SKM-1 (cell line): ENCODE data around the gene ZCCHC17.

ENCODE experiments used
- DNase-seq: peaks from one replicate; lab custom pipeline; 2025; ENCODE audit not compliant: unreplicated experiment; lab: John Stamatoyannopoulos, UW

The ZCCHC17 gene

DNA sequence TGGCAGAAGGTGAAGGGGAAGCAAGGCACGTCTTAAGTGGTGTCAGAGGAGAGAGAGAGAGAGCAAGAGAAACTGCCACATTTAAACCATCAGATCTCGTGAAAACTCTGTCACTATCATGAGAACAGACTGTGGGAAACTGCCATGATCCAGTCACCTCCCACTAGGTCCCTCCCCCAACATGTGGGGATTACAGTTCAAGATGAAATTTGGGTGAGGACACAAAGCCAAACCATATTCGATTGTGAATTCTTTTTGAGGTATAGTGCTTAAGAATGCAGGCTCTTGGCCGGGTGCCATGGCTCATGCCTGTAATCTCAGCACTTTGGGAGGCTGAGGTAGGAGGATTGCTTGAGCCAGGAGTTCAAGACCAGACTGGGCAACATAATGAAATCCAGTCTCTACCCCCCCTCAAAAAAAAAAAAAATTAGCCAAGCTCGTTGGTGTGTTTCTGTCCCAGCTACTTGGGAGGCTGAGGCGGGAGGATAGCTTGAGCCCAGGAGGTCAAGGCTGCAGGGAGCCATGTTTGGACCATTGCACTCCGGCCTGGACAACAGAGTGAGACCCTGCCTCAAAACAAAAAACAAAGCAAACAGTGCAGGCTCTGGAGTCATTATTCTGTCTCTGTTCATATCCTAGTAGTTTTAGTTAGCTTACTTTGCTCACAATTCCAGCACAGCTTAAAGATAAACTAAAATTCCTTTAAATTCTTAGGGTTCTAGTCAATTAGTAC is 6.0 kb downstream of the ZCCHC17 start:
- no peak for DNase-seq

DNA sequence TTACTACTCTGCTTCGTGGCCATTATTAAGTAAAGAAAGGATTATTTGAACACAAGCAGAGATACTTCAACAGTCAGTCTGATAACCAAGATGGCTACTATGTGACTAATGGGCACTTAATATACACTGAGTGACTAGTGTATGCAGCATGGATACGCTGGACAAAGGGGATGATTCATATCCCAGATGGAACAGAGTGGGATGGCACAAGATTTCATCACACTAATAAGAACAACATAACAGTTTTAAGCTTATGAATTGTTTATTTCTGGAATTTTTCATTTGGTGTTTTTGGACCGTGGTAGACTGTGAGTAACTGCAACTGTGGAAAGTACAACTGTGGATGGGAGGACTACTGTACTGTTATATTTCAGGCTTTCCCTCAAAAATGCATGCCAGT is 9.4 kb downstream of the ZCCHC17 start:
- no peak for DNase-seq

DNA sequence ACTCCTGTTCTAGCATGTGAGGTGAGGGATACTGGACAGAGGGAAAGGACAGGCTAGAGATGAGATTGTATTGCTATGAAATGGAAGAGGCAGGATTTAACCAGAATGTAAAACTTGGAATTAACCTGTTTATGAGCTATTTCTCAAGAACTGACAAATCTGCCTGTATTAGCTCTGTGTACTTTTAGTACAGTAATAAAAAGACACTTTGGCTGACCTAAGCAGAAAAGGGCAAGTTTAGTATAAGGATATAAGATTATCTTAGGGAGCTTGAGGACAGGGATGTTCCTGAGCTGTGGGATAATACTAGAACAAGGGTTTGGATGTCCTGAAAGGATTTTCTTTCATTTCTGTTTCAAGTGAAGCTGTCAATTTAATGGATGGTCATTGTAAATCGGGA is 11.2 kb downstream of the ZCCHC17 start:
- DNase-seq: no peak

DNA sequence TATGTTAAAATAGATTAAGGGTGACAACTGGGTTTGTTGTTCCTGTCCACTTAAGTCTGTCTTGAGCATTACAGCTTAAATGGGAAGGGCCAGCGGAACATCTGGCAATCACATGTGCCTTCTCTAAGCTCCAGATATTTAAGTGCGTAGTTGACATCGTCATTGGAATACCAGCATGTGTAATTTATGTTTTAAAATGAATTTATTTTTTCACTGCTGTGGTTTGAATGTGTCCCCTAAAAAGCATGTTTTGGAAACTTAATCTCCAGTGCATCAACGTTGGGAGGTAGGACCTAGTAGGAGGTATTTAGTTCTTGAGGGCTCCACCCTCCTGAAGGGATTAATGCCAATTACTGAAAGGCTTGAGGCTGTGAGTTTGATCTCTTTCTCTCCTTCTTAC is 13.4 kb downstream of the ZCCHC17 start:
- DNase-seq: no peak

DNA sequence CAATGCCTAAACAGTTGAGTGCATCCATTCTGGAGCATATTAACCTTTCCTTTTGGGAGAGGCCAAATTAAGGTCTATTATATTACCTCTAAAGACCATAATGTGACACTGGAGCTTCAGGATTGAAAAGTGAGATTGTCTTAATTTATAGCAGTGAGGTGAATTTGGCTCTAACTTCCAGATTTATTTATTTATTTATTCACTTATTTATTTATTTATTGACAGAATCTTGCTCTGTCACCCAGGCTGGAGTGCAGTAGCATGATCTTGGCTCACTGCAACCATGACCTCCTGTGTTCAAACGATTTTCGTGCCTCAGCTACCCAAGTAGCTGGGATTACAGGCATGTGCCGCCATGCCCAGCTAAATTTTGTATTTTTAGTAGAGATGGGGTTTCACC is 19.1 kb downstream of the ZCCHC17 start:
- no peak for DNase-seq

DNA sequence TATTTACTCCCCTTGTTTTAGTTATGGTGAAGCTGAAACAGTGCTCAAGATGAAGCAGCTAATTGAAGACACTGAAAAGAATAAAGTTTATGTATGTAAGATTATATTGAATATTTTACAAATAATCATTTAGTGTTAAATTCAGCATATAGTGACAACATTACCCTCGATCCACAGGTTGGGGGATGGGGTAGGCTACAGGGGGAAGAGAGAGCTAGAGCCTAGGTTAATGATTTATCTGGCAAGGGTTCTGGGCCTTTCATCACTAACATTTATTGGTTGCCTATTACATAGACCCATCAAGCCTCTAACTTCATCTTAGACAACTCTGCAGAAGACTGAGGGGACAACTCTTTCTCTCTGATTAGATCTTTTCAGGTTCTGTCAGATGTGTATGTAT is 21.3 kb downstream of the ZCCHC17 start:
- DNase-seq: no peak

DNA sequence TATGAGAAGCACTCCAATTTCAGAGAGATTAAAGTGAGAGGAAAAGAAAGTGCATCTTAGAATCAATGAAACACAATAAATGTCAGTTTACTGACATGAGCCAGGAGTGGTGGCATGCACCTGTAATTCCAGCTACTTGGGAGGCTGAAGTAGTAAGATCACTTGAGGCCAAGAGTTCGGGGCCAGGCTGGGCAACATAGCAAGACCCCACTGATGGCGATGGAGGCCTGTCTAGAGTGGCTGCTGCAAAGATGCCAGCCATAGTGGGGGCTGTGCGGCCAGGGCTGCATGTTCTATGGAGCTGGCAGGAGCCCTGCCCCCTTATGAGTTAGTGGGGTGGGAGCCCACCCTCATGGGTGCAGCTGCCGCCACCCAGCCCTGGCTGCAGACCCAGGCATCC is 27.3 kb downstream of the ZCCHC17 start:
- no peak for DNase-seq

DNA sequence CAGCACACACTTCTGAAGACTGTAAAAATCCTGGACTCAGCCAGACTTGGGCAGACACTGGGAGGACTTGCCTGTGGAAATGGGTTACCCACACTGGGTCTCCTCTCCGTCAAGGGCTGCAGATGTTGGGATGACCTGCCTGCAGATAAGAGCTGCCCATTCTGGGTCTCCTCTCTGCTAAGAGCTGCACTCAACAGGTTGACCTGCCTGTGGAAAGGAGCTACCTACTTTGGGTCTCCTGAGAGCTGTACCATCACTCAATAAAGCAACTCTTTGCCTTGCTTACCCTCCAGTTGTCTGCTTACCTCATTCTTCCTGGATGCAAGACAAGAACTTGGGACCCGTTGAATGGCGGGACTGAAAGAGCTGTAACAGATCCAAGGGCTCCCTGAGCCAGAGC is 28.2 kb downstream of the ZCCHC17 start:
- DNase-seq: no peak

DNA sequence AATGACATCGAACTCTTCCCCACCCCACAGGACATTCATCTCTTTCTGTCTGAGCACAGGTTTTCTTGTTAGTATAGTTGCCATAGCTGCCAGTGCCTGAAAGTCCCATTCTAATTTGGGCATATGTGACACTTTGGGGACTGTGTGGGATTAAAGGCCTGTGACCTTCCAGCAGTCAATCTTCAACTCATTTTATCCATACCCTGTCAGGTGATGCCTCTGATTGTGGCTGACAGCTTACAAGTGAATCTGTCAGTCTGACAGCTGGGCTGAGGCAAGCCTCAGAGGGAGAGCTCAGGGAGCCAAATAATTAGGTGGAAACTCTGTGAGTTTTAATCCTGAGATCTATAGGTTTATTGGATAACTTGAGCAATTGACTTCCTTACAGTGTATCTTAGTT is 29.6 kb downstream of the ZCCHC17 start:
- DNase-seq: no peak

DNA sequence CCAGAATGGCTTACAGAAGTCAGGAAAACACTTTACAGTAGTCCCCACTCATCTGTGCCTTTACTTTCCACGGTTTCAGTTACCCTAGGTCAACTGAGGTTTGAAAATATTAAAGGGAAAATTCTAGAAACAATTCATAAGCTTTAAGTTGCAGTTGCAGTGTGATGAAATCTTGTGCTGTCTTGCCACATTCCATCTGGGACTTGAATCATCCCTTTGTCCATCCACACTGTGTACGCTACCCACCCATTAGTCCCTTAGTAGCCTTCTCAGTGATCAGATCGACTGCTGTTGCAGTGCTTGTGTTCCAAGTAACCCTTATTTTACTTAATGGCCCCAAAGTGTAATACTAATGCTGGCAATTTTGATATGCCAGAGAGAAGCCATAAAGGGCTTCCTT is 30.5 kb downstream of the ZCCHC17 start:
- DNase-seq: no peak

DNA sequence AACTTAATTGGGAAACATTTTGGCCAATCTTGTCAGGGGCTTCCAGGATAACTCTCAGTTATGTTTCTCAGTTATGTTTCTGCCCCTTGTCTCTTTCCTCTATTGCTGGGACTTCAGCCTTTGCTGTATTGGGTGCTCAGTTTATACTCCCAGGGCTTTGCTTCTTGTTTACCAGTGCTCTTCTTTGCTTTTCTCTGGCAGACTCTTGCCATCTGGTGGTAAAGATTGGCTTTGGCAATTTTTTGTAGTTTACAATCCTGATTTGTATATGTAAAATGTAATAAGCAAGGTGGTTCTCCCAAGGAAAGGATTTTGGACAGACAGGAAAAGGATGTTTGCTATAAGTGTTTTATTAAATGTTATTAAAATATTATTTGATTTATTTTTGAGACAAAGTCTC is 38.2 kb downstream of the ZCCHC17 start:
- no peak for DNase-seq

DNA sequence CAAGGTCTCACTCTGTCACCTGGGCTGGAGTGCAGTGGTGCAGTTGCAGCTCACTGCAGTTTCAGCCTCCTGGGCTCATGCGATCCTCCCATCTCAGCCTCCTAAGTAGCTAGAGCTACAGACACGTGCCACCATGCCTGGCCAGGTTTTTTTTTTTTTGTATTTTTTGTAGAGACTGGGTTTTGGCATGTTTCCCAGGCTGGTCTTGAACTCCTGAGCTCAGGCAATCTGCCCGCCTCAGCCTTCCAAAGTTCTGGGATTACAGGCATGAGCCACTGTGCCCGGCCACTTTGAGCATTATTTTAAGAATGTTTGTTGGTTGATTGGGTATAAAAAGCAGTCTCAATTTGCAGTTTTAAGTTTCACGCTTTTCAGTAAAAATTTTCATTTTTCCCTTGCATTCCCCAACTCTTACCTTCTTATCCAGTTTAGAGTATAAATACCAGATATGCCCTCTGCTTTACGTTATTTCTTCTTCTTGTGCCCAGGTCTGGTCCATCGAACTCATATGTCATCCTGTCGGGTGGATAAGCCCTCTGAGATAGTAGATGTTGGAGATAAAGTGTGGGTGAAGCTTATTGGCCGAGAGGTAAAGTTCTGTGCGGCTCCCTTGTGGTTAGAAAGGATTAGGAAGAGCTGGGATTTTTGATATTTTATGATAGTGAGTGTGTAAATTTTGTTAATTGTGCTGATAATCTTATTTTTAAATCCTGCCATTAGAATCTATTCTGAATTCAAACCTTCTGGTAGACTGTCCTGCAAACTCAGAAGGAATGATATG is 40.0 kb downstream of the ZCCHC17 start:
- no peak for DNase-seq

DNA sequence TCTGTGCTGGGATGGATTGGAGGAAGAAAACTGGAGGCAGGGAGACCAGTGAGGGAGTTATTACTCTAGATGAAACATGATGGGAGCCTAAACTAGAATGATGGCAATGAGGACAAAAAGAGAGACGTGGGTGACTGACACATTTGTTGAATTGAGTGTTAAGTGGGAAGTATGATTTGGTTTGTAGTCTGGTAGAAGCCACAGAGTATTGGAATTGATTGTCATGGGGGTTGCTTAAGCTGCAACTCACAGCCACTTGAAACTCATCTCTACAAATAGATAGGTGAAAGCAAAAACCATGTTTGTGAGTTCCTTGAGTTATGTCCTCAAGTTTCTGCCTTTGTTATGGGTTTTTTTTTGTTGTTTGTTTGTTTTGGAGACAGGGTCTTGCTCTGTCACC is 47.7 kb downstream of the ZCCHC17 start:
- no peak for DNase-seq

DNA sequence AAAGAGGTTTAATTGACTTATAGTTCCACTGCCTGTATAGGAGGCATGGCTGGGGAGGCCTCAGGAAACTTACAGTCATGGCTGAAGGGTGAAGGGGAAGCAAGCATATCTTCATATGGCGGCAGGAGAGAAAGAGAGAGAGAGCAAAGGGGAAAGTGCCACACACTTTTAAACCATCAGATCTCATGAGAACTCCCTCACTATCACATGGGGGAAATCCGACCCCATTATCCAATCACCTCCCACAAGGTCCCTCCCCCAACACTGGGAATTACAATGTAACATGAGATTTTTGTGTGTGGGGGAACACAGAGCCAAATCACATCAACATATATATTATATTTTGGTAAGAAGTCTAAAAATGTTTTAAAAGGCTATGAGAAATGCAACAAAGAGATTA is 48.8 kb downstream of the ZCCHC17 start:
- no peak for DNase-seq

DNA sequence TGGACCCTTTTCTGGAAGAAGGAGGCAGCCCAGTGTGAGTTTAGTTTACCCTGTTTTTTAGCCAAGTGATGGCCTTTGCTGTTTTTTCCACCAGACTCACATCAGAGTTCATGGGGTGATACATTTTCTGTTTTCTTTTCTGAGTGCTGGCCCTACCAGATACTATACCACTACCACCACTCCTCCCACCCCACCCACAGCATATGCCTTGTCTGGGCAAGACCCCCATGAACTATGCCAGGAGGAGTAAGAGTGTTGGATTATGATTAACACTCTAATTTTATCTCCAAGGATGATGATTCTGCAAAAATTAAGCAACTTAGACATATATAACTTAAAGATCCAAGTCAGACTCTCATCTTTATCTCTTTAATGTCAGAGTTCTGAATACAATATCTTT is 50.0 kb downstream of the ZCCHC17 start:
- no peak for DNase-seq

DNA sequence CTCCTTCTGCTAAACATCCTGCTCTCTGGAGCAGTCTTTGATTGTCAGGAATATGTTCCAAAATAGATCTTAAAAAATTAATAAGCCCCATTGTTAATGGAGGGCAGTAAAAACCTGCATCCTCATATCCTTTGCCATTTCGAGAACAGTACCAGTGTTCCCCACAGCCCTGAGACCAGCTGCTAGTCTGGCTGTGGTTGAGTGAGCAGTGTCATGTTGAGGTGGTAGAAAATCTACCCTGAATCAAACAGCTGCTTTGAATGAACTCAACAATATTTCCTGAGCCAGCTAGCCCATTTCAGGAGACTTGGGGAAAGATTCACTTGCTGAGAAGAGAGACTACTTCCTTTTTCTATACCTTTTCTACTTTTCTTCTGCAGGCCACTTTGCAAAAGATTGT is 51.6 kb downstream of the ZCCHC17 start:
- DNase-seq: no peak

DNA sequence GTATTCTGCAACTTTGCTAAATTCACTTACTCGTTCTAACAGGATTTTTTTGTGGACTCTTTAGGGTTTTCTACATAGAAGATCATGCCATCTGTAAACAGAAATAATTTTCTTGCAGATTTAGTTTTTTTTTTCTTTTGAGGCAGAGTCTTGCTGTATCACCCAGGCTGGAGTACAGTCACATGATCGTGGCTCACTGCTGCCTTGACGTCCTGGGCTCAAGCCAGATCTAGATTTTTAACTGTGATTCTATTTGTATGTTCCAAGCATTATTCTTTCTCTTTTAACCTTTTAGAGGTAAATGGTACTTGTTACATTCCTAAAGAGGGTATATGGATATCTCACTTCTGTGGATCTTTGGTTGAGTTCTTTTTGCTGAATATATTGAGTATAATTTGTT is 57.5 kb downstream of the ZCCHC17 start:
- DNase-seq: no peak

DNA sequence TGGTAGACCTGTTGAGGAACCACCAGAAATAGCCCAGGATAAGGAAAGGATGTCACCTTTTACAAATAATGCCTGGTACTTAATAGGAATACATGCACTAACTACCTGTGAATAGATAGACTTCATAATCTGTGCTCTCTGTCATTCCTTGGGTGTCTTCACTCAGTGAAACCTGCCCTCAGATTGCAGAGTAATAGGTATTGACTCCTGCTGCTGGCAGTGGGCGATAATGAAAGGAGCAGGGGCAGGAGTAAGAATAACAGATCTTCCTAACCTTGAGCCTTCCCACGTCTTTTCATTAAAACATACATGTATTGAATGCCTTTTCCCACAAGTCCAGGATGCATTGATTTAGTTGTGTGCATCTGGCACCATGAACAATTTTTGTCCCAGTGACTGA is 59.6 kb downstream of the ZCCHC17 start:
- DNase-seq: no peak

DNA sequence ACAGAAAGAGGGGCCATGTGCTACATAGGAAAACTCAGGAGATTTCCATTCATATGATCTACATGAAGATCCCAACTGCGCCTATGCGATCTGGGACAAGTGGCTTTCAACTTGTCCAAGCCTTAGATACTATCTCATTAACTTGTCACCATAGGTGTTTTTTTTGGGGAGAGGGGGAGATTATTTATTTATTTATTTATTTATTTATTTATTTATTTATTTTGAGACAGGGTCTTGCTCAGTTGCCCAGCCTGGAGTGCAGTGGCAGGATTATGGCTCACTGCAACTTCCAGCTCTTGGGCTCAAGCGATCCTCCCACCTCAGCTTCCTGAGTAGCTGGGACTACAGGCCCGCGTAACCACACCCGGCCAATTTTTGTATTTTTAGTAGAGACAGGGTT is 64.8 kb downstream of the ZCCHC17 start:
- DNase-seq: no peak

DNA sequence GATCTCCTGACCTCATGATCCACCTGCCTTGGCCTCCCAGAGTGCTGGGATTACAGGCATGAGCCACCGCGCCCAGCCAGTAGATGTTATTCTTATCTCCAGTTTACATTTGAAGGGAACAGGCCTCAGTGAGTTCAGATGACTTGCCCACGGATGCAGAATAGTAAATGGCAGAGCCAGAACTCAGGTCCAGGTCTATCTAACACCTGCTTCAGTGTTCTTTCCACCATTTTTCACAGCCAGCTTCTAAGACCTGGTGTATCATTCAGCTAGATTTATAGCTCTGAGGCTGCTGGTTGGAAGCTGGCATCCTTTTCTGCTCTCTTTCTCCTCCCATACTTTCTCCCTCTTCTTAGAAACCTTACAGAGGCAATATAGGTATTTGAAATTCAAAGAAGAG is 65.2 kb downstream of the ZCCHC17 start:
- DNase-seq: no peak

DNA sequence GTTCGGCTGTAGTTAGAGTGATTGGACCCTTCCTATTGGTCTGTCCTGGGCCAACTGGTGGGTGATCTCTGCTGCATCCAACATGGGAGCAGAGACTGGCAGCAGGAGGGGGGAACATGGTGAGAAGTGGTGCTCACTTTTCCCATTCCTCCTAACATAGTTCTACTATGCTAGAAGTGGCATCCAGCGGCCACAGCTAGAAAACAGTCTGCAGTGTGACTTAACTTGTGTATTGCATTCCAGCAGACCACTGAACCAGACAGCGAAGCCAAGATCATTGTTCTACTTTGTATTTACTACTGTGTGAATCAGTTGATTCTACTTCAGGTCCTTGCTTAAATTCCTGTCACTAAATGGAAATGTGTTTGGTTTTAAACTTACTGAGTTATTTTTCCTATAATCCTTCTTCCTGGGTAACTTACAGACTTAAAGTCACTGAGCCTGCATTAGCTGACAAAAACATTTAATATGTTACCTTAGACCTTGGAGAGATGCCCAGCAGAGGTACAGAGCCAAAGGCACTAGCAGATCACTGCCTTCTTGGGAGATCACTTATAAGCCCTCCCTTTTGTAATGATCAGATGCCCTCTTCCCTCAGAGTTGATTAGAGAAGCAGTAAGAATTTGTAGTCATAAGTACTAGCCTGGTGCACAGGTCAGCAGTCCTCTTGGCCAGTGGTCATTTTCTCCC is 67.9 kb downstream of the ZCCHC17 start:
- no peak for DNase-seq

DNA sequence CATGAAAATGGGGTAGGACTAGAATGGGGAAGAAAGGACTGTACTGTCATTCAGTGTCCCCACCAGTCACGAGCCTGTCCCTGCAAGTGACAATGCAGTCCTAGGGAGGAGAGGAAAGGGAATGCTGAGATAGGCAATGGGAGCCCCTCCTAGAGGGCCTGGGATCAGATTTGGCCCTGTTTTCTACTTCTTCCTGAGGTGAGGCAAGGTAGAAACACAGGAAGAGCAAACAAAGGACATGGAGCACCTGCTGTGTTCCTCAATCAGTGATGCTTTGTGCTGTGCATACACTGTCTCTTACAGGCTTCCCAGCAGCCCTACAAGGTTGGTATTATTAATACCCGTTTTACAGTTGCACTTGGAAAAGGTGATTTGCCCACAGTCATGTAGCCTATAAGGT is 70.0 kb downstream of the ZCCHC17 start:
- DNase-seq: no peak
